ENCODE measurements around the gene IL1R2.

The IL1R2 gene

DNA sequence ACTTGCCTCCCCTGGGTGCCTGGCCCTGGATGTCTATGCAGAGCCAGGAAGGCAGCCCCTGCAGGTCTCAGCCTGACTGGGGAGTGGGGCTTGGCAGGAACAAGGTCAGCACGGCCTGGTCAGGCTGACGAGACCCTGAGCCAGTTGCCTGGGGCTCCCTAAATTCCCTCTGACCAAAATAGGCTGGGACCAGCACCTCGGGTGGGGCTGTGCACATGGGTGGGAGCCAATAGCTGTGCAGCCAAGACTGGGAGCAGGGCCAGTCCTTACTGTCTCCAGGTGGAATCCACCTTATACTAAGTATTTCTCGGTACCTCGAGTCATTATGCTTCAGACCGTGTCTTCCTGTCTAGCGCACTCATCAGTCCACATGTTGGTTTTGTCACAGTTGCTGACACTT, 11.4 kb upstream of the IL1R2 start:
- DNase-seq (ENCODE audit: insufficient read length), result no peak
- TF ChIP-seq POLR2AphosphoS5 (IDR thresholded peaks at IDR 0.05; ENCODE audit: low read depth, low read length) (no peak), POLR2A (IDR thresholded peaks at IDR 0.05; ENCODE audit: low read depth, low read length) (no peak), TAF1 (IDR thresholded peaks at IDR 0.05; ENCODE audit: borderline replicate concordance, low read depth, low read length) (no peak)
- no peak for FAIRE-seq

DNA sequence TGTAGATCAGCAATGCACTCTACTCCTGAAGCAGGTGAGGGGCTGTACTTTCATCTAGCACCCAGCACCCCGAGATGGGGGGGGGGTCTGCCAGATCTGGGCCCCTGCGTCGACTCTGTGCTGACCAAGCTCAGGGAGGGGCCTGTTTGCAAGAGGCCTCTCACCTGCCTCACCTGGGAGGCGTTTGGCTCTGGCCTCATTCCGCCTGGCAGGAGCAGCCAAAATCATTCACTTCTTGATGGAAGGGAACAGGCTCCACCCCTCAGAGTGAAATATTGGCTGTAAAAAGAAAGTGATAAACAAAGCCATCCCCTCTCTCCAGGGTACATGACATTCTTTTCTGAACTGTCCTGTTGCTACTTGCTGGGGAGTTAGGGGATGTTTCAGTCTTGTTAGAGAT, 10.7 kb upstream of the IL1R2 start:
- TF ChIP-seq POLR2AphosphoS5 (IDR thresholded peaks at IDR 0.05; ENCODE audit: low read depth, low read length) (no peak), POLR2A (IDR thresholded peaks at IDR 0.05; ENCODE audit: low read depth, low read length) (no peak), TAF1 (IDR thresholded peaks at IDR 0.05; ENCODE audit: borderline replicate concordance, low read depth, low read length) (no peak)
- FAIRE-seq (no peak), DNase-seq (ENCODE audit: insufficient read length) (no peak)

DNA sequence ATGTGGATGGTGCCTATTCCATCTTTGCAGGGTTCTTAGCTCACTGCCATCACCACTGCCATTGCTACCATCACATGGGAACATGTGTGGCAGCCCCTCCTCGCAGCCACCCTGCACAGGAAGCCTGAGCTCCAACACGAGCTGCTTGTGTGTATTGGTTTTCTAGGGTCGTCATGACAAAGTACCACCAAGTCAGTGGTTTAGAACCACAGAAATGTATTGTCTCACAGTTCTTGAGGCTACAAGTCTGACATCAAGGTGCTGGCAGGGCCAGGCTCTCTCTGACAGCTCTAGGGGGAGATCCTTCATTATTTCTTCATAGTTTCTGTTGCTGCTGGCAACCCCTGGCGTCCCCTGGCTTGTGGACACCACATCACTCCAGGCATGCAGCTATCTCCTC, 10.3 kb upstream of the IL1R2 start:
- FAIRE-seq, result no peak
- TF ChIP-seq TAF1 (IDR thresholded peaks at IDR 0.05; ENCODE audit: borderline replicate concordance, low read depth, low read length) (no peak), POLR2A (IDR thresholded peaks at IDR 0.05; ENCODE audit: low read depth, low read length) (no peak), POLR2AphosphoS5 (IDR thresholded peaks at IDR 0.05; ENCODE audit: low read depth, low read length) (no peak)
- no peak for DNase-seq (ENCODE audit: insufficient read length)

DNA sequence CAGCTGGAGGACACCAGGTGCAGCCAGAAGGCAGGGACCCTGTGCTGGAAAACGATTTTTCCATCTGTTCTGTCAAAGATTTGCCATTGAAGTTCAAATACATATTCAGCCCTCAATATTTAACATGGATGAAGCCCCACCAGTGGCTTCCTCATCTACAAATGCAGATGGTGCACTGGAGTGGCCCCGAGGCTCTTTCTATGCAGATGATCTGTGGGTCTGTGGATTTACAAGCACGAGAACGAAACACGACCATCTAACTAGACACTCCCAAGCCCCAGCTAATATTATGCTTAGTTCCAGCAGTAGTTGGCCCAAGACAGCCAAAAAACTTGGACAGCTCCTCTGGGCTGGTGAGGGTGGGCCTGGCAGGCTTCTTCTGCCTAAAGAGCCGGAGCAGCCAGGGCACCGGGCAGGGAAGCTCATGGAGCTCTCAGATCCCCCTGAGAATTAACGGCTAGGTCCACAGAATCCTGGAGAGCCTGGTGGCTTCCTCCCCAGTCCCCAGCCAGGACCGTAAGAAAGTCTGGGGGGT, 9.2 kb upstream of the IL1R2 start:
- DNase-seq (ENCODE audit: insufficient read length) (no peak), FAIRE-seq (no peak)
- TF ChIP-seq POLR2AphosphoS5 (IDR thresholded peaks at IDR 0.05; ENCODE audit: low read depth, low read length) (no peak), POLR2A (IDR thresholded peaks at IDR 0.05; ENCODE audit: low read depth, low read length) (no peak), TAF1 (IDR thresholded peaks at IDR 0.05; ENCODE audit: borderline replicate concordance, low read depth, low read length) (no peak)

DNA sequence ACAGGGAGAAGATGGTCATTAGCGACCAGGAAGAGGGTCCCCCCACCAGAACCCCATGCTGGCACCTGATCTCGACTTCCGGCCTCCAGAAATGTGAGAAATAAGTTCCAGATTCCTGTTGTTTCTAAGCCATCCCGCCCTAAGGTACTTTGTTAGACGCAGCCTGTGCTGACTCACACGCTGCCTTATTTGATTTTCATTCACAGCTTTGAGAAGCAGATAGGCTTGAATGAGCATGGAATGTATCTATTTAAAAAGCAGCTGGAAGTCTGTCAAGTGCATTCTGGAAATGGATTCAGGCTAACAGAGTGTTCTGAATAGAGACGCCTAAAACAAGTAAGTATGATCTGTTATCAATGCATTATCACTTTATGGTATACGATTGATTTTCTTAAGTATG, 8.3 kb upstream of the IL1R2 start:
- no peak for FAIRE-seq

DNA sequence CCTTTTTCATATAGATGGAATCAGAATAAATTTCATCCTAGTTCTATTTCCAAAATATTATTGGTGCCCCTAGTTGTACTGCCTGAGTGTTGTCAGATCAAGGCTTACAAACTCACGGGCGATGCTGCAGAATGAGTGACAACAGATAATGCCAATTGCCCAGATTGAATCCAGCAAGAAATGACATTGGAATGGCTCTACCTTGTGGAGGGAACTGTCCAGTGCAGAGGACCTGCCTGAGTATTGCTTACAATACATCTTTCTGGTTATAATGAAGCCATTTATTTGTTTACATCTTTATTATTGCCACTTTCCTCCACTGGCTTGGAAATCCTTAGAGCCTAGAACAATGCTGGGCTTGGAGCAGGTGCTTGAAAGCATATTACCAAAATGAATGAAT, 7.8 kb upstream of the IL1R2 start:
- FAIRE-seq, result no peak
- DNase-seq (ENCODE audit: insufficient read length), result no peak
- TF ChIP-seq POLR2AphosphoS5 (IDR thresholded peaks at IDR 0.05; ENCODE audit: low read depth, low read length), result no peak
- TF ChIP-seq TAF1 (IDR thresholded peaks at IDR 0.05; ENCODE audit: borderline replicate concordance, low read depth, low read length), result no peak
- TF ChIP-seq POLR2A (IDR thresholded peaks at IDR 0.05; ENCODE audit: low read depth, low read length), result no peak

More for the DNA sequence above, 8.3 kb upstream of the IL1R2 start:
- no peak for DNase-seq (ENCODE audit: insufficient read length)
- TF ChIP-seq POLR2AphosphoS5 (IDR thresholded peaks at IDR 0.05; ENCODE audit: low read depth, low read length), result no peak
- no peak for TF ChIP-seq POLR2A (IDR thresholded peaks at IDR 0.05; ENCODE audit: low read depth, low read length)
- TF ChIP-seq TAF1 (IDR thresholded peaks at IDR 0.05; ENCODE audit: borderline replicate concordance, low read depth, low read length), result no peak

DNA sequence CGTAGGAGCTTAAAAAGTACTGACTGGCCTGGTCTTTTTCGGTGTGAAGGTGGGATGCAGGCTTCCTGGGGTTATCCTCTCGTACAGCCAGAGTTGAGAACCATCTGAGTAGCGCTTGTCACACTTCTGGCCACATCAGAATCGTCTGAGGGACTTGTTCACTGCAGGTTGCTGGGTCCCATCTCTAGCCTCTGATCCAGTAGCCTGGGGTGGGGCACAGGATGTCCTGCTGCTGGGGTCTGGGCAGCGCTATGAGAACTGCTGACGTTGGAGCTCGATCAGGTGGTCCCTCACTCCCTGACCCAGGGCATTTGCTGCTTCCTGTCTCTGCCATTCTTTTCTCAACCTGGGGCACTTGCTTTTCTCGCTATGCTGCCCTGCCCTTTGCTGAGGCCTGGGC, 7.1 kb upstream of the IL1R2 start:
- DNase-seq (ENCODE audit: insufficient read length) (no peak), FAIRE-seq (no peak)
- TF ChIP-seq POLR2A (IDR thresholded peaks at IDR 0.05; ENCODE audit: low read depth, low read length) (no peak), TAF1 (IDR thresholded peaks at IDR 0.05; ENCODE audit: borderline replicate concordance, low read depth, low read length) (no peak), POLR2AphosphoS5 (IDR thresholded peaks at IDR 0.05; ENCODE audit: low read depth, low read length) (no peak)

DNA sequence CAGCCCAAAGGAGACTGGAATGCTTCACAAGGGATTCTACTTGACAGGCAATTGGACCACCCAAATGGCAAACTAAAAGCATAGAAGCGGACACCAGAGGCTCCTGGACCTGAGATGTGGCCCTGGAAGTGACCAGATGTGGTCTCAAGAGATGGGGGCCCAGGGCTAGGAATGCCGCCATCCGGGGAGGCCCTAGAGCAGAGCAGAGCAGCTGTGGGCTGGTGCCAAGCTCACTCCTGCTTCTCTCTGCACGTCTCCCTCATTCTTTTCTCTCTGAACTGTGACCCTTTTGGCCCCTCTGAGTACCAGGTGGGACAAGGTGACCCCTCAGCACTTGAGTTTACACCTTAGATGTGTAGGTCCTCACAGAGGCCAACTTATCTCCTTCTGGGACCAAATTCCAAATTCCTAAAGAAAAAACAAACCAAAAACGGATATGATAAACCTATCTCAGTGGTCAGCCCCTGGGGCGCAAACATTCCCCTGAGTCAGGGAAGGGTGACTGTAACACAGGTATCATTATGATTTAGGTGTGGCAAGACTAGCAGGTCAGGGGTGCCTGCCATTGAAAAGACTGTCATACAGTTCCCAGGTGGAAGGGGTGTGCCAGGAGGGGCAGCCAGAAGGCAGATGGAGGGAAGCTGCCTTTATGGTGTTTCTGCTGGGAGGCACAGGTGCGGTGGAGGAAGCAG, 6.5 kb upstream of the IL1R2 start:
- no peak for TF ChIP-seq POLR2A (IDR thresholded peaks at IDR 0.05; ENCODE audit: low read depth, low read length)
- DNase-seq (ENCODE audit: insufficient read length) (no peak), FAIRE-seq (no peak)

DNA sequence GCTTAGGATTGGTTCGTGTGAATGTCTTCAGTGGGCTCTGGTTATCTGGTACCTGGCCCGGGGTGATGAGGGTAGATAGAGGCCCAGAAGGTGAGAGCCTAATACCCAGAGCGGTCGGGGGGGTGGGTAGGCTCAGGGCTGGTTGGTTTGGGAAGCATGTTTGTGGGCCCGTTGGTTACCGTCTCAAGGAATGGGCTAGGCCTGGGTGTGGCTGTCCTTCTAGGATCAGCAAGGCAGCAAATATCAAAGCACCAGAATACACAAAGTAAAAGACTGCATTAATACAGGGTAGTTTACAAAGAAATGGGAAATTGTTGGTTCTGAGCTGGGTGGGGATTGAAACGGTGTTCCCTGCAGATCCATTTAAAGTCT, 6.0 kb upstream of the IL1R2 start:
- FAIRE-seq (no peak), DNase-seq (ENCODE audit: insufficient read length) (no peak)
- TF ChIP-seq TAF1 (IDR thresholded peaks at IDR 0.05; ENCODE audit: borderline replicate concordance, low read depth, low read length) (no peak), POLR2A (IDR thresholded peaks at IDR 0.05; ENCODE audit: low read depth, low read length) (no peak), POLR2AphosphoS5 (IDR thresholded peaks at IDR 0.05; ENCODE audit: low read depth, low read length) (no peak)

DNA sequence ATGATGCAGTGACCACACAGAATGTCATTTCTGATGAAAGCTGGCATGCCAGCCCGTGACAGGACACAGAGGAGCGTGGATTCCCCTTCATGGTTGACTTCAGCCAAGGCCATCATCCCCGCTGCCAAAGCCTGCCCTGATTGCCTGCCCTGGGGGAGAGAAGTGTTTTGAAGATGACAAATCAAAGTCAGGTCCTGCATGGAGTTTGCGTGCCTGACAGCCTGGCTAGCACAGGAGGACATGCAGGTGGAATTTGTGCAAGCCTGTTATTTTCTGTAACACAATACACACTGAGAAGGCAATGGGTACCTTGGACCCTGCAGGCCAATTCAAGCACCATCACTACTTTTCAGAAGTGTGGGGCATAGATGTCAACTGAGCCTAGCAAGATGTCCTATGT, 5.4 kb upstream of the IL1R2 start:
- FAIRE-seq (no peak), DNase-seq (ENCODE audit: insufficient read length) (no peak)
- no peak for TF ChIP-seq POLR2AphosphoS5 (IDR thresholded peaks at IDR 0.05; ENCODE audit: low read depth, low read length)
- TF ChIP-seq TAF1 (IDR thresholded peaks at IDR 0.05; ENCODE audit: borderline replicate concordance, low read depth, low read length), result no peak
- no peak for TF ChIP-seq POLR2A (IDR thresholded peaks at IDR 0.05; ENCODE audit: low read depth, low read length)

DNA sequence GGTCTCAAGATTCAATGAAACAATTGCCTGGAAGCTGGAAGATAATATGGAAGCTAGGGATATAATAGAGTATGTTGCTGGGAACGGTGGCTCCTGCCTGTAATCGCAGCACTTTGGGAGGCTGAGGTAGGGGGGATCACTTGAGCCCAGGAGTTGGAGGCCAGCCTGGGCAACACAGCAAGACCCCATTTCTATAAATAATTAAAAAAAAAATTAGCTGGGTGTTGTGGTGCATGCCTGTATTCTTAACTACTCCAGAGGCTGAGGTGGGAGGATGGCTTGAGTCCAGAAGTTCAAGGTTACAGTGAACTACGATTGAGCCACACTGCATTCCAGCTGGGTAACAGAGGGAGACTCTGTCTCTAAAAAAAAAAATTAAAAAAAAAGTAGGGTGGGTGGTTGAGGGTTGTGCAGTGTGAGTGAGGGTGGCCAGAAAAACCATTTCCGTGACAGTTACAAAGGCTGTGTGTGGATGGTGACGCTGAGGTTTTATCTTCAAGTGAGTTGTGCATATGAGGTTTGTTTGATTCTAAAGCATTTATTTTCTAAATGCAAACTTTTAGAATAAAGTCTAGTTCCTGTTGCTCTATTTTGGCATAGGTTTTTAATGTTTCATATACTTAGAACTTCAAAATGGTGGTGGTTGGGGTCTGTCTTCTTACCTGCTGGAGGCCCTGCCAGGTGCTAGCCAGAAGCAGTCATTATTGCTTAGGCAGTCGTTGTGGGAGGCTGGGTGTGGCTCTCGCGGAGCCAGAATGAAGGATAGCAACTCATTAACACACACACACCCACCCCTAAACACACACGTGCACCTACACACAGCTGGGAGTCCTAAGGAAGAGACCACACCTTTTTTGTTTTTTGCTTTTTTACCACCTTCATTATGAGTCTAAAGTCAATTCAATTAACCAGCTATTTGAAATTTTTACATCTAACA, 4.7 kb upstream of the IL1R2 start:
- DNase-seq (ENCODE audit: insufficient read length) (no peak), FAIRE-seq (no peak)
- TF ChIP-seq TAF1 (IDR thresholded peaks at IDR 0.05; ENCODE audit: borderline replicate concordance, low read depth, low read length), result no peak

DNA sequence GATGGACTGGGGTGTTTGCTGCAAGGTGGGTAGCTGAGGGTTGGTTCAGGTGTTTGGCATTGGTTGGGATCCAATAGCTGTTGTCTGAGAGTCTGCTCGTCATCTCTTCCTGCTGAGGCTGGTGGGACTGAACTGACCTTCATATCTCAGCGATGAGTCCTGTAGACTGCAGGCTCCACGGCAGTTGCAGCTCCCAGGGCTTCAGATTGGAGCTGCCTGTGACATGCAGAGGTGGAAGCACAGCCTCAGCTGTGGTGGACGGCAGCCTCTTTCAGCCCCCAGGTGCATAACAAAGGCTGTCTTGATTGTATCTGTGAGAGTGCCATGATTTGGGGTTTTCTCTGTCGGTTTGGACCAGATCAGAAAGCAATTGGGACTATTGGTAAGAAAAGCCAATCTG, 3.9 kb upstream of the IL1R2 start:
- no peak for DNase-seq (ENCODE audit: insufficient read length)
- TF ChIP-seq POLR2AphosphoS5 (IDR thresholded peaks at IDR 0.05; ENCODE audit: low read depth, low read length), result no peak
- TF ChIP-seq POLR2A (IDR thresholded peaks at IDR 0.05; ENCODE audit: low read depth, low read length), result no peak
- FAIRE-seq, result no peak

All from GM12892 (cell line).